H1 (cell line): ENCODE results near the gene BLOC1S3.

Experiments
- CEBPB ChIP-seq: IDR thresholded peaks from 2 replicates; pipeline ENCODE4 v1.6.1; 2012; ENCODE audit warnings: low read depth, low read length
- POLR2A ChIP-seq, 2 experiments: IDR thresholded peaks; 1 replicate in 1 of 2; 2 replicates in 1 of 2; pipeline ENCODE4 v1.6.1; 2011; ENCODE audit warnings: low read depth in 2 of 2, low read length in 2 of 2, mild to moderate bottlenecking in 2 of 2; ENCODE audit errors: control extremely low read depth in 1 of 2
- POLR2AphosphoS5 ChIP-seq: IDR thresholded peaks from 2 replicates; pipeline ENCODE4 v1.6.1; 2011; ENCODE audit warnings: low read depth, low read length
- RXRA ChIP-seq: IDR thresholded peaks from 2 replicates; pipeline ENCODE4 v1.6.1; 2011; ENCODE audit warnings: low read depth, mild to moderate bottlenecking, low read length, moderate library complexity; ENCODE audit not compliant: insufficient read depth
- ZNF274 ChIP-seq: IDR thresholded peaks from 2 replicates; pipeline ENCODE4 v1.7.0; 2012; ENCODE audit warnings: low read length, borderline replicate concordance; ENCODE audit errors: extremely low read depth

- TF ChIP-seq ZNF274, result no peak
- no peak for TF ChIP-seq POLR2AphosphoS5
- TF ChIP-seq POLR2A (IDR thresholded peaks at IDR 0.05; ENCODE audit: control extremely low read depth in 1 of 2, low read depth in 2 of 2, low read length in 2 of 2), result no peak
- TF ChIP-seq CEBPB, result no peak
- TF ChIP-seq RXRA, result no peak
Measured at GRCh38 chr19:45217193-45217956, 38.8 kb downstream of the BLOC1S3 start.
